Measurements from ENCODE around the gene GNAI1.
"Not testable (repeated sequence)": the region's sequence is repeated elsewhere in the genome, so short reads cannot be mapped to it uniquely, and the experiment has no call there.

GNAI1 gene

GRCh38 chr7:80133361-80134114, 1.1 kb upstream of the GNAI1 start:
- no peak for DNase-seq (ENCODE audit: low spot score)

GRCh38 chr7:80134115-80134535, 506 bp upstream of the GNAI1 start:
- DNase-seq (ENCODE audit: low spot score), result no peak

- DNase-seq (ENCODE audit: low spot score), result no peak
Observed at GRCh38 chr7:80135309-80136104, 876 bp downstream of the GNAI1 start.

GRCh38 chr7:80136261-80137055, 1.8 kb downstream of the GNAI1 start:
- no peak for DNase-seq (ENCODE audit: low spot score)

GRCh38 chr7:80137410-80137809, 2.8 kb downstream of the GNAI1 start:
- DNase-seq (ENCODE audit: low spot score), result no peak

GRCh38 chr7:80139236-80139635, 4.6 kb downstream of the GNAI1 start:
- no peak for DNase-seq (ENCODE audit: low spot score)

GRCh38 chr7:80140388-80140787, 5.8 kb downstream of the GNAI1 start:
- DNase-seq (ENCODE audit: low spot score), result no peak

- DNase-seq (ENCODE audit: low spot score), result no peak
Observed at GRCh38 chr7:80141376-80141775, 6.7 kb downstream of the GNAI1 start.

GRCh38 chr7:80142853-80143580, 8.4 kb downstream of the GNAI1 start:
- DNase-seq (ENCODE audit: low spot score), result no peak

GRCh38 chr7:80145780-80146422, 11.3 kb downstream of the GNAI1 start:
- DNase-seq (ENCODE audit: low spot score), result no peak

- no peak for DNase-seq (ENCODE audit: low spot score)
Observed at GRCh38 chr7:80146545-80147182, 12.0 kb downstream of the GNAI1 start.

- DNase-seq (ENCODE audit: low spot score), result no peak
Observed at GRCh38 chr7:80147543-80148391, 13.1 kb downstream of the GNAI1 start.

GRCh38 chr7:80150611-80151273, 16.1 kb downstream of the GNAI1 start:
- no peak for DNase-seq (ENCODE audit: low spot score)

- no peak for DNase-seq (ENCODE audit: low spot score)
Observed at GRCh38 chr7:80151274-80151665, 16.6 kb downstream of the GNAI1 start.

GRCh38 chr7:80153446-80153845, 18.8 kb downstream of the GNAI1 start:
- DNase-seq (ENCODE audit: low spot score), result no peak

- DNase-seq (ENCODE audit: low spot score), result no peak
Observed at GRCh38 chr7:80154656-80155333, 20.2 kb downstream of the GNAI1 start.

- DNase-seq (ENCODE audit: low spot score), result no peak
Observed at GRCh38 chr7:80155374-80155773, 20.7 kb downstream of the GNAI1 start.

GRCh38 chr7:80157770-80158169, 23.1 kb downstream of the GNAI1 start:
- not testable (repeated sequence) for DNase-seq (ENCODE audit: low spot score)

GRCh38 chr7:80159802-80160201, 25.2 kb downstream of the GNAI1 start:
- no peak for DNase-seq (ENCODE audit: low spot score)
